HuH-7 (cell line): ENCODE data around the gene WNK4.

ENCODE experiments used
- DNase-seq: peaks from one replicate; pipeline ENCODE4 v3.0.0; 2011; ENCODE audit warnings: low spot score

Gene WNK4

DNA sequence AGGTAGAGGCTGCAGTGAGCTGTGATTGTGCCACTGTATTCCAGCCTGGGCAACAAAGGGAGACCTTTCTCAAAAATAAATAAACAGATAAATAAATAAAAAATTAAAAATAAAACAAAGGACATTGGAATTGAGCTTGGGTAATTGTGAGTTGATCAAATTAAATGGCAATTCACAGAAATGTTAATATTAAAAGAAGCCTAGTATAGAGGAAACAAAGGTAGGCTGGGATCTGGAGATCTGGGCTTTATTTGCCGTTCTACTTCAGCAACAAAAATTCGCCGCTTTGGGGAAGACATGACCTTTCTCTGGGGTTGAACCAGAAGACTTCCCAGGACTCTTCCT is 7.5 kb upstream of the WNK4 start:
- DNase-seq: no peak

DNA sequence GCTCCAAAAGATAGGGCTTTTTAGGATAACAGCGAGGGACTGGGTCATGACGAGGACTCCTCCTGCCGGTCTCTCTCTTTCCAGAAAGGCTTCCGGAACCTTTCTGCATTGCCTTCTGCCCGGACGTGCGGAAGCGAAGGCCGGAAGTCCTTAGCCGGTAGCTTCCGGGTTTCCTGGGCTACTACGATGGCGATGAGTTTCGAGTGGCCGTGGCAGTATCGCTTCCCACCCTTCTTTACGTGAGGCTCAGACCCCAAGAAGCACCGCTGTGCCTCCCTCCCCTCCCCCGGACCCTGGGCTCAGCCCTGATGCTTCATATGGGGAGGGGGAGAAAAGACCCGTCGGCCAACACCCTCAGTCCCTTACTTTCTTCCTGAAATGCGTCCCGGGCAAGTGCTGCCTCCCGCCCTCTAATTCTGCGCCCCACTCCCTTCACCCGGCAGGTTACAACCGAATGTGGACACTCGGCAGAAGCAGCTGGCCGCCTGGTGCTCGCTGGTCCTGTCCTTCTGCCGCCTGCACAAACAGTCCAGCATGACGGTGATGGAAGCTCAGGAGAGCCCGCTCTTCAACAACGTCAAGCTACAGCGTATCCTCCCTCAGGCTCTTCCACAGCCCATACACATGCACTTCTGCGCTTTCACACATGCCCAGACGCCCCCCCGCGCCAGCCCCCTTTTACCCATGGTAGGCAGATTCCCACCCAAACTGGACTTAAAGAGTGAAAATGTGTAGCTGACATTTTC is 6.9 kb upstream of the WNK4 start, which contains the start of gene VPS25:
TSS of gene VPS25 (plus strand) at position 160 of the 746 bp plus-strand sequence. CDS start at position 187, 27 bp downstream.
- DNase-seq: peak; percentile 80

DNA sequence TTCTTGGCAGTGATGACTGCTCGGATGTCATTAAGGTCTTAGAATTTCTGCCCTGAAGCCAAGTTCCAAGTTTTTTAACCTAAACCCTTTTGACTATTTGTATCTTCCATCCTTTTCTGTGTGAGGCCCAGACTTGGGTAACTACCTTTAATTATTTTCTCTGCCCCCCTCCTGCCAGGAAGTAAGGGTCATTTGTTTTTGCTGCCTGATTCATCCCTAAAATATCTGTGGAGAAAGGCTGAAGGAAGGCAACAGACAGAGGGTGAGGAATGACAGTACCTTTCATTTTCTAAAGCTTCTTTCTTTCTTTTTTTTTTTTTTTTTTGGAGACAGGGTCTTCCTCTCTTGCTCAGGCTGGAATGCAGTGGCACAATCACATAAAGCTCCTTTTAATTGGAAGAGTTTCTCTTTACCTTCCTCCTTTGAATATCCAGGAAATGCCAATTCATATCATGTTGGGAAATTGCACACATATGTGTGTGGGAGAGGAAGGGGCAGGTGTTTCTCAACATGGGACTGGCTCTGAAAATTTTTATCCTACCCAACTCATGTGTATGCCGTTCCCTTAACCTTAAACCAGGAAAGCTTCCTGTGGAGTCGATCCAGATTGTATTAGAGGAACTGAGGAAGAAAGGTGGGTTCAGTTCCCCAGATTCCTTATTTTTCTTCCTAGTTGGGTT is 6.2 kb upstream of the WNK4 start:
- no peak for DNase-seq

DNA sequence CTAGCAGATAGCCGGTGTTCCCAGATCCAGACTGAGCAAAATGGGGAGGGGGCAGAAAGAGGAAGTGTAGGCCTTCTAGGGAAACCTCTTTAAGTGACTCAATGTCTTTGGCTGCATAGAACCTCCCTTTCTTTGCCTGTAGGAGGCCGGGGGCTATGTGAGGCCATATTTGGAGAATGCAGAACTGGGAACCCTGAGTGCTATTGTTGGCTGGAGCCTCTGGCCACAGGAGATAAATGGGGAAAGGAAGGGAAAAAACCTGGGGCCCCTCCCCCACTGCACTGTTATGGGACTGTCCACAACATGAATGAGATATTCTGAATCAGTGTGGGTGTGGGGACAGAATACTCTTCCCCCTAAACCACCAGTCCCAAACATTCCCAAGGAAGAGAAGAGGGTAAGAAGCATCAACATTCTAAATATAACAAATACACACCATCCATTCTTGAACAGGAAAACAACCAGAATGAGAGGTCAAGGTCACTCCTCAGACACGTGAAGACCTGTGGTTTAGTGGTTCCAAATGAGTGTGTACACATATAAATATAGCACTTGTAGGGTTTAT is 4.8 kb upstream of the WNK4 start:
- no peak for DNase-seq

DNA sequence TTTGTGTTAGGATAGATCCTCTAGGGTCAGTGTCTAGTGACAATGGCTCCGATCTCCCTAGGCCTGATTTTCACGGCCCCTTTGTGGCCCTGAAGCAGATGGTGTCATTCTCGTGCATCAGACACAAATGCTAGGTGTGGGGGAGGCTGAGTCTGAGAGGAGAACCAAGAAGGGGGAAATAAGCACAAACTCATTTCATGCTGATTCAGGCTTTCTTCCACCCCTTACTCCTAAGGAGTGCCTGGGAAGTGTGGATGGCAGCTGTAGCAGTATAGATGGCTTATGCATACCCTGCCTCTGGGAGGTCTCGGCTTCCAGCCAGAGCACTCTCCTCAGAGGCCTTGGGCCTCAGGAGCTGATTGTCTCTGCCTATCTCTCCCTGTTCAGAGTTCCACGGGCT is 1.8 kb upstream of the WNK4 start:
- DNase-seq: no peak

DNA sequence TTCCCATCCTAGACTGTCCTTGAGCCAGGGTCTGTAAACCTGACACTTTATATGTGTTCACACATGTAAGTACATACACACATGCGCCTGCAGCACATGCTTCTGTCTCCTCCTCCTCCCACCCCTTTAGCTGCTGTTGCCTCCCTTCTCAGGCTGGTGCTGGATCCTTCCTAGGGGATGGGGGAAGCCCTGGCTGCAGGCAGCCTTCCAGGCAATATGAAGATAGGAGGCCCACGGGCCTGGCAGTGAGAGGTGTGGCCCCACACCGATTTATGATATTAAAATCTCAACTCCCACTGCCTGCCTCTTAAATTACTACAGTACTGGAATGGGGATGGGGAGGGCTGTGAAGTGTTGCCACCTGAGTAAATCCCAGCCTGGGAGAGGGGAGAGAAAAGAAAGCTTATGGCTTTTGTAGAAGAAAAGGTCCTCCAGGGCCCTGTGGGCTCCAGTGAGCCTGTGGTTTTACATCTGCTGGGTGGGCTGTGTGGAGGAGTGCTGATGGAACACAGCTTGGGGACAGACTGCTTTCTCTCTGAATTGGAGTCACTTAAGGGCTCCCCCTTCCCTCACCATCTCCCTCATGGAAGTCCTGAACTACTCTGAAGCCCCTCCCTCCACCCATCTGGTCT is 990 bp upstream of the WNK4 start:
- no peak for DNase-seq

DNA sequence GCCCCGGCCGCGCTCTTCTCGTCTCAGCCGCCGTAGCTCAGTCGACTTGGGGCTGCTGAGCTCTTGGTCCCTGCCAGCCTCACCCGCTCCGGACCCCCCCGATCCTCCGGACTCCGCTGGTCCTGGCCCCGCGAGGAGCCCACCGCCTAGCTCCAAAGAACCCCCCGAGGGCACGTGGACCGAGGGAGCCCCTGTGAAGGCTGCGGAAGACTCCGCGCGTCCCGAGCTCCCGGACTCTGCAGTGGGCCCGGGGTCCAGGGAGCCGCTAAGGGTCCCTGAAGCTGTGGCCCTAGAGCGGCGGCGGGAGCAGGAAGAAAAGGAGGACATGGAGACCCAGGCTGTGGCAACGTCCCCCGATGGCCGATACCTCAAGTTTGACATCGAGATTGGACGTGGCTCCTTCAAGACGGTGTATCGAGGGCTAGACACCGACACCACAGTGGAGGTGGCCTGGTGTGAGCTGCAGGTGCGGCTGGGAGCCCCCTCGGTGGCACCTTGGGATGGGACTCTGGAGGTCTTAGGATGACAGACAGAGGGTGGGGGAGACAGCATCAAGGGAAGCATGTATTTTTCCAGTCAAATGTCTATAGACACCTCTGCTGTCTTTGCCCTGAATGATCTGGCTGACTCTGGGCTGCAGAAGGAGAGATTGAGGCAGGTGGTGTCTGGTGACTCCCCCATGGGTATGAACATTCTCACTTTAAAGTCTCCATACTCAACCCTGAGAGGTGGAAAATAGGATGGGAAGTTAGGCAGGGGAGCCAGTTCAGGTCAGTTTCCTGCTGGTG is 635 bp downstream of the WNK4 start:
- no peak for DNase-seq

DNA sequence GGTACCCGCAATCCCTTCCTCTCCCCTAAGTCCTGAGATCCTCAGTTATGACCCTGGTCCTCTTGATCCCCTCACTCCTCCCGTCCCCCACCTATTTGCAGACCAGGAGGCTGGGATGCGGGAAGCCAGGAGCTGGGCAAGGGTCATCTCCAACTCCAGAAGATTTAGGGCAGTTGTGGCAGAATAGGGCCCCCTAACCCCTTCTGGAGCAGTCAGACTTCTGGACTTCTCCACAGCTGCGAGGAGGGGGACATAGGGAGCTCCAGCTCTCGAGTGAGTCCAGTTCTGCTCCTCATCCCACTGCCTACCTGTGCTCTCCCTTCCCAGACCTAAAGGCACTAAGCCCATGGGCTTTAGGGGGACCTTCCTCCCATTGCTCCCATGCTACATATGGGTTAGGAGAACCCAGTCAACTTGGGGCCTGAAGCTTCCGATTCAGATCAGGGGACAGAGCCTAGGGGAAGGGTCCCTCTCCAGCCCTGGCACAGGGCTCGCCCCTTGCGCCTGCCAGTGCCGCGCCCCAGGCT is 1.3 kb downstream of the WNK4 start:
- no peak for DNase-seq

DNA sequence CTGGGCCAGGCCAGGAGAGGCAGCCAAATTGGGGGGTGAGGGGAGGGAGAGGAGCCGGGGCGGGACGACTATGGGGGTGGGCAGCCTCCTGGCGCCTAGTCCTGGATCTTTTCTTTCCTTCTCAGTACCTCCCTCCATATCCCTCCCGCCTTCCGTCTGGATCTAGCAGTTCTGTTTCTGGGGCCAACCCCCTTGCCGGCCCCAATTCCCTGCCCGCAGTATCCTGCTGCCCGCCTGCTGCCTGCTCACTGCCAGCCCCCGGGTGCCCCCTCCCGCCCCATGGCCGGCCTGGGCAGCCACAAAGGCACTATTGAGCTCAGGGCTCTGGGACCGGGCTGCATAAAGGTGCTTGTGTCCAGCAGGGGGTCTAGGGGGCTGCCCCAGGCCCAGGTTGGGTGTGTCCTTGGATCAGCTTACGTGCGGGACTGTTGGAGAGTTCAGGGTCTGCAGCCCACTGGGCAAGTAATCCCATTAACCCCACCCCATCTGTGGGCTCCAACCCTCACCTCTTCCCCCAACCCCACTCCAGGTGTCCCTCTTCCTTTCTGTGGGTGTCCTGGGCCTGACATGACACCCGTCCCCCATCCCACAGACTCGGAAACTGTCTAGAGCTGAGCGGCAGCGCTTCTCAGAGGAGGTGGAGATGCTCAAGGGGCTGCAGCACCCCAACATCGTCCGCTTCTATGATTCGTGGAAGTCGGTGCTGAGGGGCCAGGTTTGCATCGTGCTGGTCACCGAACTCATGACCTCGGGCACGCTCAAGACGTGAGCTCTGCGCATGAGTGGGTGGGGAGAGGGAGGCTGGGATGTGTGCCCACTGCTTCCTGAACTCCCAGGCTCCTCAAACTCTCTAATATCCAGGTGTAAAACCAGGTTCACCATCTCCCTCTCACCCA is 2.0 kb downstream of the WNK4 start:
- DNase-seq: no peak

DNA sequence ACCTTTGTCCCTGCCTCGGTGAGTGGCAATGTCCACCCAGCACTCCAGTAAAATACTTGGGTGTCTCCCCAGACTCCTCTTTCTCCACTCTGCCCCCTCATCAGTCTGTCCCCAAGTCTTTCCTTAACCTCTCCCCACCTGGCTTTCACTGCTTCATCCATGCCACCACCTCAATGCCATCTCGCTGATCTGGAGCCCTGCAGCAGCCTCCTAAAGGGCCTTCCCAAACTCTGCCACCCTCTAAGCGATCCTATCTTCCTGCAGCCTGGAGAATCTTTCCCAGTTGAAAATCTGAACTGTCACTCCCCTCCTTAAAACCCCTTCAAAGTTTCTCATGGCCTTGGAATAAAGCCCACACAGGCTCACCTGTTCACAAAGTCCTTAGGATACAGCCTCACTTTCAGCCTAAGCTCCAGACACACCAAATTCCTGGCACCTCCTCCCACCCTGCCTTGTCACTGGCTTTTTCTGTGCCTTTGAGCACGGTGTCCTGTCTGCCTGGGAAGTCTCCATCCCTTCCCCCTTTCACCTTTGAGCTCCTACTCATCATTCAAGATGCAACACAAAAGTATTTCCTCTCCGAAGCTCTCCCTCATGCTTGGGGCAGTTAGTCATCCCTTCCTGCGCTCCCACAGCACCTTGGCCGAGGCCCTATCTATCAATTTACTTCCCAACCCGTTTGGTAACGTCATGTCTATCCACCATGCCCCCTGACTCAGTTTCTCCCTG is 2.8 kb downstream of the WNK4 start:
- DNase-seq: no peak

DNA sequence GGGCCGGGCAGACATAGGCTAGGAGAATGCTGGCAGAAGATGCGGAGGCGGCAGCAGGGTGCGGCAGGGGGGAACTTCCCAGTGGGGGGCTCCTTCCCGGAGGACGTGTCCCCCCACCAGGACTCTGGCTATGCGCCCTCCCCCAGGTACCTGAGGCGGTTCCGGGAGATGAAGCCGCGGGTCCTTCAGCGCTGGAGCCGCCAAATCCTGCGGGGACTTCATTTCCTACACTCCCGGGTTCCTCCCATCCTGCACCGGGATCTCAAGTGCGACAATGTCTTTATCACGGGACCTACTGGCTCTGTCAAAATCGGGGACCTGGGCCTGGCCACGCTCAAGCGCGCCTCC is 3.4 kb downstream of the WNK4 start:
- no peak for DNase-seq

DNA sequence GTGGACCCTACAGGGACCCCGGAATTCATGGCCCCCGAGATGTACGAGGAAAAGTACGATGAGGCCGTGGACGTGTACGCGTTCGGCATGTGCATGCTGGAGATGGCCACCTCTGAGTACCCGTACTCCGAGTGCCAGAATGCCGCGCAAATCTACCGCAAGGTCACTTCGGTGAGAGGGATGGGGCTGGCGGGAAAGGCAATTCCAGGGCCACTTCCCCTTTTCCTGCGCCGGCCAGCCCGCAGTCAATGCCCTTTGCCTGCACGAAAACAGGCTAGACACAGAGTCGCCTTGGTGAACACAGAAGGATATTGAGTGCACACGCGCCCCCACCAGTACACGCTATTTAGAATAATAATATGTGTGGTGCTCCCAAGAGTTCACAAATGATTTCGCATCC is 4.0 kb downstream of the WNK4 start:
- no peak for DNase-seq

DNA sequence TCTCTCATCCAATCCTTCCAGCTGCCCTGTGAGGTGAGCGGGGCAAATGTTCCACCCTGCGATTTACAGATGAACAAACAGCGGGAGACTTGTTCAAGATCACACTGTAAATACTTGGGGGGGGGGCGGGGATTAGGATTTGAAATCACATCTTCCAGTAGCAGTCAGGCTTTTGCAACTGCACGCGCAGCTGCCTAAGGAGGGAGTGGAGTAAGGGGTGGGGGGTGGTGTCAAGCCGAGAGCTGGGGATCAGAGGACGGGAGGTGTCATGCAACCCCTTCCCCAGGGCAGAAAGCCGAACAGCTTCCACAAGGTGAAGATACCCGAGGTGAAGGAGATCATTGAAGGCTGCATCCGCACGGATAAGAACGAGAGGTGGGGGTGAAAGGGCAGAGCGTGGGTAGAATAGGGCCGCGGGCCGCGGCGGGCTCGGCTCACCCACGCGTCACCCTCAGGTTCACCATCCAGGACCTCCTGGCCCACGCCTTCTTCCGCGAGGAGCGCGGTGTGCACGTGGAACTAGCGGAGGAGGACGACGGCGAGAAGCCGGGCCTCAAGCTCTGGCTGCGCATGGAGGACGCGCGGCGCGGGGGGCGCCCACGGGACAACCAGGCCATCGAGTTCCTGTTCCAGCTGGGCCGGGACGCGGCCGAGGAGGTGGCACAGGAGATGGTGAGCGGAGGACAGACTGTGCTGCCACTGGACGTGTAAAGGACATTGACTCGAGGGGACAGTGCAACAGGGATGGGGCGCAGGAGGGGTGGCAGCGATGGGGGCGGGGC is 4.6 kb downstream of the WNK4 start:
- DNase-seq: no peak

DNA sequence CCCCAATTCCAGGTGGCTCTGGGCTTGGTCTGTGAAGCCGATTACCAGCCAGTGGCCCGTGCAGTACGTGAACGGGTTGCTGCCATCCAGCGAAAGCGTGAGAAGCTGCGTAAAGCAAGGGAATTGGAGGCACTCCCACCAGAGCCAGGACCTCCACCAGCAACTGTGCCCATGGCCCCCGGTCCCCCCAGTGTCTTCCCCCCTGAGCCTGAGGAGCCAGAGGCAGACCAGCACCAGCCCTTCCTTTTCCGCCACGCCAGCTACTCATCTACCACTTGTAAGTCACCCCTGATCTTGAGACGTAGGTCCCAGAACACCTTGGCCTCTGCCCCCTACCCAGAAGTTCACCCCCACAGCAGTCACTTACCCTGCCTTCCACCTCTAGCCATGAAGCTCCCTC is 6.9 kb downstream of the WNK4 start:
- no peak for DNase-seq

DNA sequence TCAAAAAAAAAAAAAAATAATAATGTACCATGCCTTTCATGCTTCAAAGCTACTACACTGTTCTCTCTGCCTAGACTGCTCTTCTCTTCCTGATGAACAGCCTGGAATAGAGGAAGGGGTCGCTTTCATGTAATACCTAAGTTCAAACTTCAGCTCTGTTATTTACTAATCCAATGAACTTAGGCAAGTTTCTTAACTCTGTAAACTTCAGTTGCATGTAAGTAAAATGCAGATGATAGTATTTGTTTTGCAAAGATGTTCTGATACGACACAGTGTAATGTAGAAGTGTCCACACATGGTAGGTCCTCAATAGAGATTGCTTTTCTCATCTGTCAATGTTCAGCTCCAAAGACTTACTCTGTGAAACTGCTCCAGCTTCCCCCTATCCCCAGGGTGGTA is 11.5 kb downstream of the WNK4 start:
- DNase-seq: no peak

DNA sequence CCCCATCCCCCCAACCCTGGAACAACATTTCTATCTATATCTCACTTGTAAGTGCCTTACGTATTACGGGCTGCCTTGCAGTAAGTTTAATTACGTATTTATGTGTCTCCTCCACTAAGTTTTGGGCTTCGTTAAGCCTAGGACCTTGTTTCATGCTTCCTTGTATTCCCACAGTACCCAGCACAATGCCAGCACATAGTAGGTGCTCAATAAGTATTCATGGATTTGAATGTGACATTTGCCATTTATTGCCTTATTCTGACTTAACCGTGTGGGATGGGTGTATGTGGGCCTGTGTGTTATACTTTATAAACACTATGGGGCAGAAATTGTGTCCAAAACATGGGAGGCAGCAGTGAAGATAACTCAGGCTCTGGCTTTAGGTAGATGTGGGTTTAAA is 12.1 kb downstream of the WNK4 start:
- no peak for DNase-seq

DNA sequence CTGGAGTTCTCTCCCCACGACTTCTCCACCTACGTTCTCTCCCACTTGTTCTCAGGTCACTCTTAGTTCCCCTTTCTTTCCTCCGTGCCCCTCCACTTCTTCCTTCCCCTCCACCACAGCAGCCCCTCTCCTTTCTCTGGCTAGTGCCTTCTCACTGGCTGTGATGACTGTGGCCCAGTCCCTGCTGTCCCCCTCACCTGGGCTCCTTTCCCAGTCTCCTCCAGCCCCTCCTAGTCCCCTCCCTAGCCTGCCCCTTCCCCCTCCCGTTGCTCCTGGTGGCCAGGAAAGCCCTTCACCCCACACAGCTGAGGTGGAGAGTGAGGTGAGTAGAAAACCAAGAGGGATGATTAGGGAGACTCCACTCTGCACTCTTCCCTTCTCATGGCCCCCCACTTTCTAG is 14.7 kb downstream of the WNK4 start:
- DNase-seq: no peak

DNA sequence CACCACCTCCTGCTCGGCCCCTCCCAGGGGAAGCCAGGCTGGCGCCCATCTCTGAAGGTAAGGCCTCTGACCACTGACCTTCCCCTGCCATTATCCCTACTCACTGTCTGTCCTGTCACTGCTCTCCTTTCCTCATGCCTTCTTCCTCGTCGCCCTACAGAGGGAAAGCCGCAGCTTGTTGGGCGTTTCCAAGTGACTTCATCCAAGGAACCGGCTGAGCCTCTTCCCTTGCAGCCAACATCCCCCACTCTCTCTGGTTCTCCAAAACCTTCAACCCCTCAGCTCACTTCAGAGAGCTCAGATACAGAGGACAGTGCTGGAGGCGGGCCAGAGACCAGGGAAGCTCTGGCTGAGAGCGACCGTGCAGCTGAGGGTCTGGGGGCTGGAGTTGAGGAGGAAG is 15.1 kb downstream of the WNK4 start:
- DNase-seq: no peak

DNA sequence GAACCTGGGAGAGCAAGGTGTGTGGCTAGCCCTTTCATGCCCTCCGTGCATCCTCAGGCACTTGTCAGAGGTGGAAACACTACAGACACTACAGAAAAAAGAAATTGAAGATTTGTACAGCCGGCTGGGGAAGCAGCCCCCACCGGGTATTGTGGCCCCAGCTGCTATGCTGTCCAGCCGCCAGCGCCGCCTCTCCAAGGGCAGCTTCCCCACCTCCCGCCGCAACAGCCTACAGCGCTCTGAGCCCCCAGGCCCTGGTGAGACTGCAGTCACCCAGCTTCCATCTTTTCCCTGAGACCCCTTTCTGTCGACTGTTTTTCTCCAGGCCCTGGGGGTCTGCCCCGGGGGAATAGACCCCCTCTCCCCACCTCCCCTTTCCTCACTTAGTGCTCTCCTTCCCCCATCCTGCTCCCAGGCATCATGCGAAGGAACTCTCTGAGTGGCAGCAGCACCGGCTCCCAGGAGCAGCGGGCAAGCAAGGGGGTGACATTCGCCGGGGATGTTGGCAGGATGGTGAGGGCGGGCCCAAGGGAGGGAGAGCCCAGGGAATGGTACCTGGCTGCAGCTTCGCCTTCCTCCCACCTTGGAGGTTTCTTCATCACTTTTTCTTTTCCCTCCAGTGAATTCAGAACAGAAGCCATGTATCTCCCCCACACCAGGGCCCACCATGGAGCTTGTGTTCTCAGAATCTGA is 15.8 kb downstream of the WNK4 start:
- DNase-seq: no peak
